ENCODE measurements around the gene PRSS53. TPM values are rescaled to one million over a fixed set of nuclear protein-coding genes. Genes with fewer than 3 reads are reported as not detected.

PRSS53 gene
- total and polyA plus RNA-seq, 2 experiments from 2014 or later: 0.36 to 2.7 TPM

- peak overlapping the region; percentile 94 for H3K4me3 ChIP-seq
- peak; percentile 59 for ATAC-seq
Measured at GRCh38 chr16:31134625-31135534, 46.1 kb upstream of the PRSS53 start.

More at GRCh38 chr16:31134625-31135534, 46.1 kb upstream of the PRSS53 start:
- Mint-ChIP-seq H3K27ac (peak overlapping the region; percentile 98), H3K36me3 (ENCODE audit: low read depth) (peaks cover 37% of the 10 kb centered on the region), H3K4me3 (peak overlapping the region; percentile 94), H3K4me1 (peaks cover 69% of the 10 kb centered on the region), H3K27me3 (ENCODE audit: insufficient read depth, low read depth, poor library complexity) (peaks cover 35% of the 10 kb centered on the region), H3K9me3 (no peaks in the 10 kb centered on the region; the same call in 2 of the 3 replicates)
- Histone ChIP-seq H3K4me2 (peak overlapping the region; percentile 79), H3K4me1 (ENCODE audit: insufficient read depth) (peaks cover 41% of the 10 kb centered on the region), H3K9me2 (ENCODE audit: insufficient read depth) (no peaks in the 10 kb centered on the region), H3K27me3 (ENCODE audit: insufficient read depth) (no peaks in the 10 kb centered on the region), H3K36me3 (ENCODE audit: insufficient read depth) (peaks cover 9% of the 10 kb centered on the region), H3F3A (replicated peaks; ENCODE audit: low read depth) (0 out of 2 replicates have a peak, but pooled peaks cover 3% of the 10 kb centered on the region), H4K20me1 (replicated peaks; ENCODE audit: insufficient read depth) (no peaks in the 10 kb centered on the region; the same call in 1 of the 2 replicates), H3K27ac (ENCODE audit: low read depth) (peak overlapping the region; percentile 97), H2AFZ (peak overlapping the region; percentile 43; the same call in 1 of the 2 replicates), H3K79me2 (replicated peaks; ENCODE audit: insufficient read depth) (peaks cover 8% of the 10 kb centered on the region; the same call in 1 of the 2 replicates)
- DNase-seq (ENCODE audit: low spot score): peak; percentile 89
- no peak for TF ChIP-seq JUNB (IDR thresholded peaks at IDR 0.05; ENCODE audit: unreplicated experiment)
- no peak for TF ChIP-seq REST (IDR thresholded peaks at IDR 0.05; ENCODE audit: unreplicated experiment)
- no peak for TF ChIP-seq ETS1 (IDR thresholded peaks at IDR 0.05)
- no peak for TF ChIP-seq ZNF462 (CRISPR knock-in tag; IDR thresholded peaks at IDR 0.05)
- TF ChIP-seq NANOG (IDR thresholded peaks at IDR 0.05; ENCODE audit: borderline replicate concordance): no peak
- peak in 1 of 2 experiments; percentile 19; a peak in 1 of 4 replicates for TF ChIP-seq CTCF (conservative IDR thresholded peaks at IDR 0.05; ENCODE audit: low read depth in 2 of 2)
- no peak for TF ChIP-seq CREB1 (CRISPR knock-in tag; IDR thresholded peaks at IDR 0.05; ENCODE audit: low read depth)
- no peak for TF ChIP-seq STAT1 (IDR thresholded peaks at IDR 0.05; ENCODE audit: unreplicated experiment)
- TF ChIP-seq ZNF114 (CRISPR knock-in tag; IDR thresholded peaks at IDR 0.05): no peak
- no peak for TF ChIP-seq ZNF331 (CRISPR knock-in tag; IDR thresholded peaks at IDR 0.05; ENCODE audit: low read depth)
- TF ChIP-seq EZH2 (IDR thresholded peaks at IDR 0.05; ENCODE audit: low read depth, unreplicated experiment): no peak
- peak; percentile 40; the same call in 1 of the 2 replicates for TF ChIP-seq POLR2AphosphoS5 (IDR thresholded peaks at IDR 0.05; ENCODE audit: low read depth)
- no peak for TF ChIP-seq EZH2phosphoT487 (IDR thresholded peaks at IDR 0.05; ENCODE audit: unreplicated experiment)
